Spleen (tissue), 11 donors: ENCODE results near the gene SKAP2. TPM values are rescaled to one million over a fixed set of nuclear protein-coding genes. Genes with fewer than 3 reads are reported as not detected.

Experiments used
- DNase-seq: peaks from one replicate; pipeline ENCODE4 v3.0.0-alpha.2; 2020
- H3K27ac ChIP-seq, 8 donors: fragments of 200-600 bp; sonication (generic) in 7 of 8; 1 replicate in 4 of 8; 2 replicates in 4 of 8; pipeline versions ENCODE4 v1.5.0 to v1.8.0; 2016 to 2021; ENCODE audit warnings: inconsistent platforms in 4 of 8, mild to moderate bottlenecking in 4 of 8, moderate library complexity in 1 of 8
- H3K27me3 ChIP-seq, 7 donors: fragments of 200-600 bp; sonication (generic) in 6 of 7; replicated peaks in 1 of 7; 1 replicate in 4 of 7; 2 replicates in 3 of 7; pipeline versions ENCODE4 v1.5.0 to v1.8.0; 2016 to 2021; ENCODE audit warnings: inconsistent platforms in 3 of 7, mild to moderate bottlenecking in 1 of 7
- H3K36me3 ChIP-seq, 6 donors: fragments of 200-600 bp; sonication (generic) in 5 of 6; 1 replicate in 4 of 6; 2 replicates in 2 of 6; pipeline versions ENCODE4 v1.5.0 to v1.8.0; 2016 to 2021; ENCODE audit warnings: inconsistent platforms in 2 of 6
- H3K4me1 ChIP-seq, 6 donors: fragments of 200-600 bp; sonication (generic) in 5 of 6; 1 replicate in 3 of 6; 2 replicates in 3 of 6; pipeline versions ENCODE4 v1.5.0 to v1.8.0; 2016 to 2021; ENCODE audit warnings: inconsistent platforms in 3 of 6
- H3K4me3 ChIP-seq, 8 donors: fragments of 200-600 bp; sonication (generic) in 7 of 8; 1 replicate in 4 of 8; 2 replicates in 4 of 8; pipeline versions ENCODE4 v1.5.0 to v1.8.0; 2016 to 2021; ENCODE audit warnings: inconsistent platforms in 4 of 8, mild to moderate bottlenecking in 4 of 8, moderate library complexity in 2 of 8
- H3K9me3 ChIP-seq, 8 donors: fragments of 200-600 bp; sonication (generic) in 7 of 8; 1 replicate in 4 of 8; 2 replicates in 4 of 8; pipeline versions ENCODE4 v1.5.0 to v1.8.0; 2016 to 2021; ENCODE audit warnings: inconsistent platforms in 4 of 8
- POLR2A ChIP-seq, 3 donors: fragments of 450-650 bp; IDR thresholded peaks; one replicate each; pipeline ENCODE4 v1.5.1; 2017; ENCODE audit warnings: antibody characterized with exemption in 3 of 3, mild to moderate bottlenecking in 1 of 3
- POLR2AphosphoS5 ChIP-seq, 3 donors: sonication (generic); formaldehyde crosslinking; IDR thresholded peaks; one replicate each; pipeline ENCODE4 v1.5.1; 2017; ENCODE audit warnings: antibody characterized with exemption in 3 of 3
- WGBS, 5 donors: extraction: QIAGEN DNeasy Blood & Tissue Kit in 3 of 5; methylation state at CpG; one replicate each; pipeline versions ENCODE4 v1.1.5 to v1.1.7; 2013 to 2018; 5-methylcytosine and 5-hydroxymethylcytosine counted together
- intact Hi-C: fragments of 100-400 bp; cut with DNase I; formaldehyde crosslinking; loops from one replicate; pipeline ENCODE4 v1.15.0; 2023; ENCODE audit warnings: low total_unique reads
- polyA plus RNA-seq, 3 donors: library from polyadenylated mRNA; stranded (reverse); fragments of 200-250 nt; gene quantifications; one replicate each; pipeline ENCODE4 v1.2.1, GENCODE V29; 2013
- total RNA-seq, 7 donors: library from RNA; depleted of rRNA in 3 of 7; stranded (reverse); fragments of >200 nt in 3 of 7; fragmentation: NEBNext Ultra II Directional in 4 of 7; extraction: Animal tissue kit (Norgen Biotek cat#: 25700) in 4 of 7; gene quantifications; one replicate each; pipeline versions ENCODE4 v1.1.0 to v1.2.1, GENCODE V29; 2016 to 2021
- TF ChIP-seq, protein P1 (sequence below), 11 experiments: fragments of 200-600 bp in 7 of 11; fragments of 450-650 bp in 4 of 11; sonication (generic) in 4 of 11; IDR thresholded peaks in 8 of 11; conservative IDR thresholded peaks in 3 of 11; 1 replicate in 7 of 11; 2 replicates in 4 of 11; pipeline versions ENCODE4 v1.4.0 to v1.8.0; 2016 to 2021; ENCODE audit warnings: antibody characterized with exemption in 11 of 11, inconsistent platforms in 4 of 11, mild to moderate bottlenecking in 1 of 11
- donor health status: healthy with polysubstance abuse.
- donor health status: DM: no; HTN: no; CAD: no; lungs with moderate emphysema.
- donor health status: DM: no; HTN: no; CAD: no.
- donor health status: Bipolar disorder and iron deficiency.
- donor health status: healthy.
- donor health status: DM: no; HTN: no; CAD: no.
- donor health status: DM: yes; HTN: yes; CAD: no.

The SKAP2 gene
- total and polyA plus RNA-seq, 10 donors, result 14.8 to 87.2 (median 61.7) TPM

DNA sequence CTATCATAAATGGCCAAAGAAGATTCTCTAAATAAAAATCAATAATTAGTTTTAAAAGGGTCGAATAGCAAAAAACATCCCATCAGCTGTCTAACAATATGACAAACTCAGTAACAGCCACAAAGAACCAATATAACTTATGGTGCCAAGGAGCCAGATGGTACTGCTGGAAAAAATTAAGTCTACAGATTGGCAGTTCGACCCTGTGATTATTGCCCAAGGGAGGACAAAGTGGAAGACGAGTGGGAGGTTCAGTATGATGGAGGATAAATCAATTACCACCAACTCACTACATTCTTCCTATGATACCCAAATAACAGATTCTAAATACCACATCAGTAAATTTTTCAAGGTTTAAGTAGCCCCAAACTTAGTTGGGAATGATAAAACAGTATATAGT lies 49.0 kb downstream of the SKAP2 start:
- Histone ChIP-seq H3K27ac (no peak overlapping the region), H3K36me3 (peaks cover 0 to 4% (median 0%) of the 10 kb centered on the region in 6 donors), H3K4me1 (no peaks in the 10 kb centered on the region), H3K27me3 (no peaks in the 10 kb centered on the region), H3K4me3 (no peak overlapping the region), H3K9me3 (no peaks in the 10 kb centered on the region)
- intact Hi-C loops, result no loop called here
- 85 to 95% (median 90%) methylated on average over 3 of the region's 3 CpGs for WGBS, 5 donors
- no peak for DNase-seq
- TF ChIP-seq POLR2A (IDR thresholded peaks at IDR 0.05) (no peak), POLR2AphosphoS5 (IDR thresholded peaks at IDR 0.05) (no peak)
- TF ChIP-seq, protein P1, sequence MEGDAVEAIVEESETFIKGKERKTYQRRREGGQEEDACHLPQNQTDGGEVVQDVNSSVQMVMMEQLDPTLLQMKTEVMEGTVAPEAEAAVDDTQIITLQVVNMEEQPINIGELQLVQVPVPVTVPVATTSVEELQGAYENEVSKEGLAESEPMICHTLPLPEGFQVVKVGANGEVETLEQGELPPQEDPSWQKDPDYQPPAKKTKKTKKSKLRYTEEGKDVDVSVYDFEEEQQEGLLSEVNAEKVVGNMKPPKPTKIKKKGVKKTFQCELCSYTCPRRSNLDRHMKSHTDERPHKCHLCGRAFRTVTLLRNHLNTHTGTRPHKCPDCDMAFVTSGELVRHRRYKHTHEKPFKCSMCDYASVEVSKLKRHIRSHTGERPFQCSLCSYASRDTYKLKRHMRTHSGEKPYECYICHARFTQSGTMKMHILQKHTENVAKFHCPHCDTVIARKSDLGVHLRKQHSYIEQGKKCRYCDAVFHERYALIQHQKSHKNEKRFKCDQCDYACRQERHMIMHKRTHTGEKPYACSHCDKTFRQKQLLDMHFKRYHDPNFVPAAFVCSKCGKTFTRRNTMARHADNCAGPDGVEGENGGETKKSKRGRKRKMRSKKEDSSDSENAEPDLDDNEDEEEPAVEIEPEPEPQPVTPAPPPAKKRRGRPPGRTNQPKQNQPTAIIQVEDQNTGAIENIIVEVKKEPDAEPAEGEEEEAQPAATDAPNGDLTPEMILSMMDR (IDR thresholded peaks at IDR 0.05 in 8 of 11, conservative IDR thresholded peaks at IDR 0.05 in 3 of 11), result no peak

DNA sequence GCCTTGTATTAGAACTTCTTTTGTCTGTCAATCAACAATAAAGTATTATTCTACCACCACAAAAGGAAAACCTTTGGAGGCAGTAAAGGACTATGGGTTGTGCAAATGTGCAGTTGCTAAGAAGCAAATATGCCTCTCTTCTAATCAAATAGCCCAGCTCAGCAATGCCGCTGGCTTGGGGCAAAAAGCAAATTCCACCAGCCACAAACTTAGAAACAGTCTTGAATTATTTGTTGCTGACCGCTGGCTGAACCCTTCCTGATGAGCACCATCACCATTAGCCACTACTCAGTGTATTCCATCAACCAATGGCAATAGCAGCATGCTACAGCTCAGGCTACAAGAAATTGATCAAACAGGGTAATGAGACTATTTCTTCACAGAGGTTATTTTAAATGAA lies 51.0 kb downstream of the SKAP2 start:
- Histone ChIP-seq H3K36me3 (peaks cover 0 to 14% (median 0%) of the 10 kb centered on the region in 6 donors), H3K4me3 (no peak overlapping the region), H3K27me3 (no peaks in the 10 kb centered on the region), H3K27ac (no peak overlapping the region), H3K4me1 (no peaks in the 10 kb centered on the region), H3K9me3 (no peaks in the 10 kb centered on the region)
- TF ChIP-seq POLR2A (IDR thresholded peaks at IDR 0.05) (no peak), POLR2AphosphoS5 (IDR thresholded peaks at IDR 0.05) (no peak)
- TF ChIP-seq, protein P1 (IDR thresholded peaks at IDR 0.05 in 8 of 11, conservative IDR thresholded peaks at IDR 0.05 in 3 of 11), result no peak
- intact Hi-C loops, result no loop called here
- no peak for DNase-seq
- WGBS, 5 donors, result 70 to 95% (median 88%) methylated on average over 2 of the region's 2 CpGs

DNA sequence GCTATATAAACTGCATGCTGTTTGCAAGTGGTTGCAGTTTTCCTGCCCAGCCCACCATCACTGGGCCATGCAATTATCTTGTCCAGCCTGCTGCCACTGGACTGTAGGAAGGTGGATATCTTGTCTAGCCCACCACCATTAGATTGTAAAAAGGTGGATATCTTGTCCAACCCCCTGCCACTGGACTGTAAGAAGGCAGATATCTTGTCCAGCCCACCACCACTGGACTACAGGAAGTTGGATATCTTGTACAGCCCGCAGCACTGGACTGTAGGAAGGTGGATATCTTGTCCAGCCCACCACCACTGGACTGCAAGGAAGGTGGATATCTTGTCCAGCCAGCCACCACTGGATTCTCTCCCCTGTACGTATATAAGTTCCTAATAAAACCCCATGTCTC lies 69.8 kb downstream of the SKAP2 start:
- no peaks in the 10 kb centered on the region for H3K4me1 ChIP-seq
- 67 to 96% (median 89%) methylated on average over 2 of the region's 2 CpGs for WGBS, 5 donors
- H3K27ac ChIP-seq, result no peak overlapping the region
- H3K4me3 ChIP-seq, result no peak overlapping the region
- TF ChIP-seq POLR2A (IDR thresholded peaks at IDR 0.05), result no peak
- TF ChIP-seq, protein P1 (IDR thresholded peaks at IDR 0.05 in 8 of 11, conservative IDR thresholded peaks at IDR 0.05 in 3 of 11), result no peak
- no peak for TF ChIP-seq POLR2AphosphoS5 (IDR thresholded peaks at IDR 0.05)
- DNase-seq, result no peak
- H3K36me3 ChIP-seq, result peaks cover 0 to 17% (median 0%) of the 10 kb centered on the region in 6 donors
- H3K9me3 ChIP-seq, result no peaks in the 10 kb centered on the region
- no peaks in the 10 kb centered on the region for H3K27me3 ChIP-seq
- intact Hi-C loops, result no loop called here

DNA sequence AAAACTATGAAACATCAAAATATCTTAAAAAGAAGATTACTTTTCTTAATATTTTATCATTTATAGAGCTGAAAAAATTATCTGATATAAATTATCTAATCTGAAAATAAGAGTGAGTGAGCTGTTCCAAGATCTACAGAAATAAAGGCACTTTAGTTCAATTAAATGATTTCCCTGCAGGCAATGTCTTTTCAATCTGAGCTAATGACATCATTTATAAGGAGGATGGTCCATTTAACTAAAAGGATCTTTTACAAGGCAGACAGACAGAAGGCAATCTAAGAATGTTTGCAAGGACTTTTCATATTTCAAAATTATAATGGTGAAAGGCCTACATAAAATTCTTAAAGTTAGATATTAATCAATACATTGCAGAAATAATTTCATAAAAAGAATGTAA lies 71.8 kb downstream of the SKAP2 start:
- H3K4me3 ChIP-seq, result no peak overlapping the region
- intact Hi-C loops, result no loop called here
- H3K36me3 ChIP-seq, result peaks cover 0 to 13% (median 0%) of the 10 kb centered on the region in 6 donors

More for the DNA sequence above, 71.8 kb downstream of the SKAP2 start:
- DNase-seq, result no peak
- H3K27ac ChIP-seq, result no peak overlapping the region
- no peaks in the 10 kb centered on the region for H3K27me3 ChIP-seq
- no peaks in the 10 kb centered on the region for H3K4me1 ChIP-seq
- no peaks in the 10 kb centered on the region for H3K9me3 ChIP-seq
- TF ChIP-seq, protein P1 (IDR thresholded peaks at IDR 0.05 in 8 of 11, conservative IDR thresholded peaks at IDR 0.05 in 3 of 11), result no peak
- TF ChIP-seq POLR2A (IDR thresholded peaks at IDR 0.05), result no peak
- no peak for TF ChIP-seq POLR2AphosphoS5 (IDR thresholded peaks at IDR 0.05)
